ENCODE results near the gene EID3. TPM values are rescaled to one million over a fixed set of nuclear protein-coding genes. Genes with fewer than 3 reads are reported as not detected.

EID3 gene
- total RNA-seq, 2 donors from 2014 or later, result 2.9 to 3.3 TPM

DNA sequence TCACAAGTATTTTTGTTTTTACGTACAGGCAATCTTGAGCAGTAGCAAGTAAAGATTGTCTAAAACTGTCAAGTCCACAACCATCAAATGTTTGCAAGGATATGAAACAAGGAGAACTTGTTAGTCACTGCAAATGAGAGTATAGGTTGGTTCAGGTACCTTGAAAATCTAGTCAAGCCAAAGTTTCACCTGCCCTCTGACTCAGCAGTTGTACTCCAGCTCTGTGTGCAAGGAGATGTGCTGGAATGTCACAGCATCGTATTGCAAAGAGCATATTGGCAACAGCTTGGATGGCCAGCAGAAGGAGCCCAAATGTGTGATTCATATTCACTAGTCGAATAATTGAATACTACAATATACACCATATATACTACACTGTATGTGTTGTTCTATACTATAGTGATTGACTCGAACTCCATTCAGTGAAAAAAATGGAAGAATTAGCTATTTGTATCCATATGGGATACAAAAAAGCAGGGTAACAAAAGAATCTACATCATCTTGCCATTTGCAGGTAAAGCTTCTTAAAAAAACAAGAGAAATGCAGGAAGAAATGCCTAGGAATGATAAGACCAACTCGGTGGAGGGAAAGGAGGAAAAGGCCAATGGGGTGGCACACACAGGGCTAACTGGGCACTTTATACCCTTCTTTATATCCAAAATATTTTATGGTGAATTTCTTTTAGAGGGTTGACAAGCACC lies 44.0 kb downstream of the EID3 start:
- TF ChIP-seq, protein P1, sequence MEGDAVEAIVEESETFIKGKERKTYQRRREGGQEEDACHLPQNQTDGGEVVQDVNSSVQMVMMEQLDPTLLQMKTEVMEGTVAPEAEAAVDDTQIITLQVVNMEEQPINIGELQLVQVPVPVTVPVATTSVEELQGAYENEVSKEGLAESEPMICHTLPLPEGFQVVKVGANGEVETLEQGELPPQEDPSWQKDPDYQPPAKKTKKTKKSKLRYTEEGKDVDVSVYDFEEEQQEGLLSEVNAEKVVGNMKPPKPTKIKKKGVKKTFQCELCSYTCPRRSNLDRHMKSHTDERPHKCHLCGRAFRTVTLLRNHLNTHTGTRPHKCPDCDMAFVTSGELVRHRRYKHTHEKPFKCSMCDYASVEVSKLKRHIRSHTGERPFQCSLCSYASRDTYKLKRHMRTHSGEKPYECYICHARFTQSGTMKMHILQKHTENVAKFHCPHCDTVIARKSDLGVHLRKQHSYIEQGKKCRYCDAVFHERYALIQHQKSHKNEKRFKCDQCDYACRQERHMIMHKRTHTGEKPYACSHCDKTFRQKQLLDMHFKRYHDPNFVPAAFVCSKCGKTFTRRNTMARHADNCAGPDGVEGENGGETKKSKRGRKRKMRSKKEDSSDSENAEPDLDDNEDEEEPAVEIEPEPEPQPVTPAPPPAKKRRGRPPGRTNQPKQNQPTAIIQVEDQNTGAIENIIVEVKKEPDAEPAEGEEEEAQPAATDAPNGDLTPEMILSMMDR (IDR thresholded peaks at IDR 0.05), result no peak
- no peak overlapping the region for H3K27ac ChIP-seq

DNA sequence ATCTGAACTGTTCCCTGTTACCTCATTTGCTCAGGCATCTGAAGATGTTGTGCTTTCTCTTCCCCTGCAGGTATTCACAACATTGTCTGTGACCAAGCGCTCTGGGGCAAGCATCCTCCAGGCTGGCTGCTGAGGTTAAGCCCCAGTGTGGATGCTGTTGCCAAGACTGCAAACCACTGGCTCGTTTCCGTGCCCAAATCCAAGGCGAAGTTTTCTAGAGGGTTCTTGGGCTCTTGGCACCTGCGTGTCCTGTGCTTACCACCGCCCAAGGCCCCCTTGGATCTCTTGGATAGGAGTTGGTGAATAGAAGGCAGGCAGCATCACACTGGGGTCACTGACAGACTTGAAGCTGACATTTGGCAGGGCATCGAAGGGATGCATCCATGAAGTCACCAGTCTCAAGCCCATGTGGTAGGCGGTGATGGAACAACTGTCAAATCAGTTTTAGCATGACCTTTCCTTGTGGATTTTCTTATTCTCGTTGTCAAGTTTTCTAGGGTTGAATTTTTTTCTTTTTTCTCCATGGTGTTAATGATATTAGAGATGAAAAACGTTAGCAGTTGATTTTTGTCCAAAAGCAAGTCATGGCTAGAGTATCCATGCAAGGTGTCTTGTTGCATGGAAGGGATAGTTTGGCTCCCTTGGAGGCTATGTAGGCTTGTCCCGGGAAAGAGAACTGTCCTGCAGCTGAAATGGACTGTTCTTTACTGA lies 44.9 kb downstream of the EID3 start:
- H3K27ac ChIP-seq, result no peak overlapping the region
- H3K4me1 ChIP-seq, result peaks cover 0 to 21% of the 10 kb centered on the region in 2 donors
- peaks cover 73% of the 10 kb centered on the region for H3K36me3 ChIP-seq
- no peak overlapping the region for H3K4me3 ChIP-seq
- H3K9me3 ChIP-seq, result no peaks in the 10 kb centered on the region
- no peak for DNase-seq (ENCODE audit: low spot score)
- no peaks in the 10 kb centered on the region for H3K27me3 ChIP-seq
- TF ChIP-seq, protein P1 (IDR thresholded peaks at IDR 0.05), result no peak

More for the DNA sequence above, 44.0 kb downstream of the EID3 start:
- no peaks in the 10 kb centered on the region for H3K27me3 ChIP-seq
- DNase-seq (ENCODE audit: low spot score), result no peak
- H3K36me3 ChIP-seq, result peaks cover 73% of the 10 kb centered on the region
- H3K9me3 ChIP-seq, result no peaks in the 10 kb centered on the region
- H3K4me1 ChIP-seq, result peaks cover 0 to 25% of the 10 kb centered on the region in 2 donors
- no peak overlapping the region for H3K4me3 ChIP-seq

DNA sequence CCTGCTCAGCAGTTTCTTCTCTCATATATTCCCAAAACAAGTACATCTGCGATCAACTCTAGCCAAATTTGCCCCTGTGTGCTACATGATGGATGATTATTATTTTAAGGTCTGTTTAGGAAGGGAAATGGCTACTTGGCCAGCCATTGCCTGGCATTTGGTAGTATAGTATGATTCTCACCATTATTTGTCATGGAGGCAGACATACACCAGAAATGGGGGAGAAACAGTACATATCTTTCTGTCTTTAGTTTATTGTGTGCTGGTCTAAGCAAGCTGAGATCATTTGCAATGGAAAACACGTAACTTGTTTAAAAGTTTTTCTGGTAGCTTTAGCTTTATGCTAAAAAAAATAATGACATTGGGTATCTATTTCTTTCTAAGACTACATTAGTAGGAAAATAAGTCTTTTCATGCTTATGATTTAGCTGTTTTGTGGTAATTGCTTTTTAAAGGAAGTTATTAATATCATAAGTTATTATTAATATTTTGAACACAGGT lies 45.5 kb downstream of the EID3 start:
- Histone ChIP-seq H3K36me3 (peaks cover 75% of the 10 kb centered on the region), H3K27me3 (no peaks in the 10 kb centered on the region), H3K4me1 (peaks cover 0 to 15% of the 10 kb centered on the region in 2 donors), H3K4me3 (no peak overlapping the region), H3K9me3 (no peaks in the 10 kb centered on the region), H3K27ac (no peak overlapping the region)
- TF ChIP-seq, protein P1 (IDR thresholded peaks at IDR 0.05), result no peak
- DNase-seq (ENCODE audit: low spot score), result no peak

DNA sequence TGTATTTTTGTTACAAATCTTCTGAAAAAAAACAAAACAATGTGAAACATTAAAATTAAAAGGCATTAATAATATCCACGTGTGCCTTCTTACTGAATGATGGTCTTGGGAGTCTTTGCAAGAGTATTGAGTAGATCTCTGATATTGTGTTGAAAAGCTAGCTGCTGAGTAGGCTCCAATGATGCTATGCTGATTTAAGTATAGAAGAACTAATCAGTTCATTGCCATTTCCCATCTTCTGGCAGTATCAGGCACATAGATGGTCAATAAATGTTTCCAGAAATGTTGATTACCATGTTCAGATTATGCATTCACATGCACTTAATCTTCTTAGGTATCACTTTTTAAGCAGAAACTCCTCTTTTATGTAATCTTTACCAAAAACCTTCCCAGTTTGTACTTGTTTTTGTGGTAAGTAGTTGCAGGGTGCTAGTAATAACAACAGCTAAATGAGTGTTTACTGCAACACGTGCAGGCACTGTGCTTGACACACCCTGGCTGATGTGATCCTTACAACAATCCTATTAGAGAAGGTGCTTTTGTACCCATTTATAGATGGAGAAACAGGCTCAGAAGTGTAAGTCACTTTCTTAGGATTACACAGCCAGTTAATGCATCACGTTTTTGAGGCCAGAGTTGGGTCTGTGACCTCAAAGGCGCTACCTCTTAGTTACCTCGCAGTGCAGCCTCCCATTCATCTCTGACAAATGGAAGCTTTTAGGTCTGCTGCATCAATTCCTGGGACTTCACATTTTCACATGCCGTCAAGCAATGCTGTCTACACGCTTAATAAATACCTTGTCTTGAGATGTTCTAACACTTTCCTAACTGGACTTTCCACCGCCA lies 46.9 kb downstream of the EID3 start:
- H3K36me3 ChIP-seq, result peaks cover 89% of the 10 kb centered on the region
- TF ChIP-seq, protein P1 (IDR thresholded peaks at IDR 0.05), result no peak
- no peaks in the 10 kb centered on the region for H3K27me3 ChIP-seq
- no peak overlapping the region for H3K27ac ChIP-seq
- H3K9me3 ChIP-seq, result no peaks in the 10 kb centered on the region
- H3K4me1 ChIP-seq, result peaks cover 0 to under 1% of the 10 kb centered on the region in 2 donors
- DNase-seq (ENCODE audit: low spot score), result peak; percentile 28
- no peak overlapping the region for H3K4me3 ChIP-seq

DNA sequence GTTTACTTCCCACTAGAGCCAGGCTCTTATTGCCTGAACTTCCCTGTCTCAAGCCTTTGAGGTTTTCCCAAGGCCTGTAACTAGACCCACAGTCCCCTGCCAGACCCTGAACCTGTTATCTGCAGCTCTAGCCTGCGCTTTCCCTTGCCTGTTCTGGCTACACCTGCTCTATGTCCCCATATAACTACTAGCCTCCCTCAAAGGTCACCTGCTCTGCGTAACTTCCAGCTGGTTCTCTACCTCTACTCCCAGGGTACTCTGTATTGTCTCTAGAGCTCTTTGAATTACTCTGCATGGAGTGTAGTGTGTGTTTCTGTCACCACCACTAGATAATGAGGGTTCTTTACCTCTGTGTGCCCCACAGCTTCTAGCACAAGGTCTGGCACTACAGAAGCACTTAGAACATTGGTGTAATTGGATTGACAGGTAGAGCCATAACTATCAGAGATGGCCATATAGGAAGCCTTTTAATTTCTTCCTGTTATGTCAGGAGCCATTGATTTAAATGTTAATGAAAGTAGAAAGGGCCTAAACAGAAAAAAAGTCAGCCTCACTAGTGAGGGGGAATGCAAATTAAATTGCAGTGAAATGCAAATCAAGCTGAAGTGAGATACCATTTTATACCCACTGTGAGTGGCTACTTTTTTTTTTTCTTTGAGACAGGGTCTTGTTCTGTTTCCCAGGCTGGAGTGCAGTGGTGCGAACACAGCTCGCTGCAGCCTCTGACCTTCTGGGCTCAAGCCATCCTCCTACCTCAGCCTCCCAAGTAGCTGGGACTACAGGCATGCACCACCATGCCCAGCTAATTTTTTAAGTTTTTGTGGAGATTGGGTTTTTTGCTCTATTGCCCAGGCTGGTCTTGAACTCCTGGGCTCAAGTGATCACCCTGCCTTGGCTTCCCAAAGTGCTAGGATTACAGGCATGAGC lies 47.8 kb downstream of the EID3 start:
- Histone ChIP-seq H3K36me3 (peaks cover 82% of the 10 kb centered on the region), H3K27ac (no peak overlapping the region), H3K27me3 (no peaks in the 10 kb centered on the region), H3K9me3 (no peaks in the 10 kb centered on the region), H3K4me1 (peaks cover 0 to under 1% of the 10 kb centered on the region in 2 donors), H3K4me3 (no peak overlapping the region)
- TF ChIP-seq, protein P1 (IDR thresholded peaks at IDR 0.05), result no peak
- peak; percentile 51 for DNase-seq (ENCODE audit: low spot score)

All from right atrium auricular region (tissue), 2 donors.